HG03066 (cell line): Measurements from ENCODE around the gene ZBTB11.
A peak's percentile ranks its signal among the peaks of the same experiment; 100 is the strongest.
"Not testable (repeated sequence)": the region's sequence is repeated elsewhere in the genome, so short reads cannot be mapped to it uniquely, and the experiment has no call there.

ENCODE experiments used
- ATAC-seq: cut with Tn5 transposase; IDR thresholded peaks from one replicate; pipeline ENCODE4 v1.9.1; 2021; ENCODE audit warnings: low read depth; ENCODE audit not compliant: unreplicated experiment

ZBTB11 gene

DNA sequence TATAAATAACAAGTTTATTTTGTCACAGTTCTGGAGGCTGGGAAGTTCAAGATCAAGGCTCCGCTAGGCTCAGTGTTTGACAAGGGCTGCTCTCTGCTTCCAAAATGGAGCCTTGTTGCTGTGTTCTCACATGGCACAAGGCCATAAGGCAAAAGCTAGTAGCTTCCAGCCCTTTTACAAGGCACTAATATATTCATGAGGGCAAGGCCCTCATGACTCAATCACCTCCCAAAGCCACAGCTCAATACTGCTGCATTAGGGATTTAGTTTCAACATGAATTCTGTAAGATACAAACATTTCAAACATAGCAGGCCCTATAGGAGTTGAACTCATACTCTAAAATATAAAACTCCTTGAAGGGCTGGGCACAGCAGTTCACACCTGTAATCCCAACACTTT lies 30.2 kb downstream of the ZBTB11 start:
- ATAC-seq, result no peak

DNA sequence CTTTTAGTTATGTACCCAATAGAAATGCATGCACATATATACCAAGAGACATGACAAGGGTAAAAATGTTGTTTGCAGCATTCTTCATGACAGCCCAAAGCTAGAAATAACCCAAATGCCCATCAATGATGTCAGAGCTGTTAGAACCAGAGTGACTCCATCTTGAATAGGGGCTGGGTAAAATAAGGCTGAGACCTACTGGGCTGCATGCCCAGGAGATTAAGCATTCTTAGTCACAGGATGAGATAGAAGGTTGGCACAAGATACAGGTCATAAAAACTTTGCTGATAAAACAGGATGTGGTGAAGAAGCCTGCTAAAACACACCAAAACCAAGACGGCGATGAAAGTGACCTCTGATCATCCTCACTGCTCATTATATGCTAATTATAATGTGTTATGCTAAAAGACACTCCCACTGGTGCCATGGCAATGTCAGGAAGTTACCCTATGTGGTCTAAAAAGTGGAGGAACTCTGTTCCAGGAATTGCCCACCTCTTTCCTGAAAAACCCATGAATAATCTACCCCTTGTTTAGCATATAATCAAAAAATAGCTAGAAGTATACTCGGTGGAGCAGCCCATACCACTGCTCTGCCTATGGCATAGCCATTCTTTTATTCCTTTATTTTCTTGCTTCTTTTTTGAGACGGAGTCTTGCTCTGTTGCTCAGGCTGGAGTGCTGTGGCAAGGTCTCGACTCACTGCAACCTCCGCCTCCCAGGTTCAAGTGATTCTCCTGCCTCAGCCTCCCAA lies 32.9 kb downstream of the ZBTB11 start:
- ATAC-seq, result no peak

- no peak for ATAC-seq
Observed at GRCh38 chr3:101643009-101643844, 33.7 kb downstream of the ZBTB11 start.

GRCh38 chr3:101642441-101642840 lies 34.5 kb downstream of the ZBTB11 start:
- ATAC-seq, result no peak

- not testable (repeated sequence) for ATAC-seq
Observed at GRCh38 chr3:101641397-101642115, 35.4 kb downstream of the ZBTB11 start.

DNA sequence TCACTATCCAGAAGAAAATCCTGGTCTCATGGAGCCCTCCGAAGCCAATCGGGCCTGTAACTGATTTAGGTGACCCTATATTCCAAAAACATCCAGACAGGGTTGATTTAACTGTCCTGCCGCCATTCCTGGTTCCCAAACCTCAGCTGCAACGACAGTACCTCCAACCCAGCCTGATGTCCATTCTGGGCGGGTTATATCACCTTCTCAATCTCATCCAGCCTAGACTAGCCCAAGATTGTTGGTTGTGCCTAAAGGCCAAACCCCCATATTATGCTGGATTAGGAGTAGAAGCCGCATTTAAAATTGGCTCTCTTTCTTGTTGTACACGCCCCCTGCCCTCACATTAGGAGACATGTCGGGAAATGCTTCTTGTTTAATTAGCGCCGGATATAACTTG lies 36.7 kb downstream of the ZBTB11 start:
- ATAC-seq, result no peak

- ATAC-seq, result no peak
Observed at GRCh38 chr3:101639280-101639963, 37.5 kb downstream of the ZBTB11 start.

DNA sequence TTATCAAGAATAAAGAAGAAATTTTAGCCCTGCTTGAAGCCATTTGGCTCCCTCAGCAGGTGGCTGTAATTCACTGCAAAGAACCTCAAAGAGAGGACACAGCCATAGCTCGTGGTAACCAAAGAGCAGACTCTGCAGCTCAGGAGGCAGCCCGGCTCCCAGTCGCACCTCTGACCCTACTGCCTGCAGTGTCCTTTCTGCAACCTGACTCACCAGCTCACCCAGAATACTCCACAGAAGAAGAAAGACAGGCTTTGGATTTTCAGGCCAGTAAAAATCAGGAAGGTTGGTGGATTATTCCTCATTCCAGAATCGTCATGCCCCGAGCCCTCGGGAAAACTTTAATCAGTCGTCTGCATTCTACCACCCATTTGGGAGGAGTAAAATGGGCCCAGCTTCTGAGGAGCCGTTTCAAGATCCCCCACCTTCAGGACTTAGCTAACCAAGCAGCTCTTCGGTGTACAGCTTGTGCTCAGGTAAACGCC lies 38.6 kb downstream of the ZBTB11 start:
- ATAC-seq, result no peak

DNA sequence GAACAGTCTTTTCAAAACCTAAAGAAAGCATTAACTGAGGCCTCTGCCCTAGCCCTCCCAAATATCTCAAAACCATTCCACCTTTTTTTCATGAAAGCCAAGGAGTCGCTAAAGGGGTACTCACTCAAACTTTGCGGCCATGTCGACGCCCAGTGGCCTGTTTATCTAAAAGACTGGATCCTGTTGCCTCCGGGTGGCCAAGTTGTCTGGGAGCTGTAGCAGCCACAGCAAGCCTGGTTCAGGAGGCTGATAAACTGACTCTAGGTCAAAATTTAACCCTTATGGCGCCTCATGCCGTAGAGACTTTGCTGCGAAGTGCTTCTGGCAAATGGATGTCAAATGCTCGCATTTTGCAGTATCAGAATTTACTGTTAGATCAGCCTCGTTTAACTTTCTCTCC lies 39.5 kb downstream of the ZBTB11 start:
- ATAC-seq, result no peak

- peak; percentile 92 for ATAC-seq
Observed at GRCh38 chr3:101635954-101636798, 40.8 kb downstream of the ZBTB11 start.

- ATAC-seq, result no peak
Observed at GRCh38 chr3:101635345-101635744, 41.6 kb downstream of the ZBTB11 start.

GRCh38 chr3:101634591-101635196 lies 42.2 kb downstream of the ZBTB11 start:
- no peak for ATAC-seq

- no peak for ATAC-seq
Observed at GRCh38 chr3:101633186-101633585, 43.7 kb downstream of the ZBTB11 start.

DNA sequence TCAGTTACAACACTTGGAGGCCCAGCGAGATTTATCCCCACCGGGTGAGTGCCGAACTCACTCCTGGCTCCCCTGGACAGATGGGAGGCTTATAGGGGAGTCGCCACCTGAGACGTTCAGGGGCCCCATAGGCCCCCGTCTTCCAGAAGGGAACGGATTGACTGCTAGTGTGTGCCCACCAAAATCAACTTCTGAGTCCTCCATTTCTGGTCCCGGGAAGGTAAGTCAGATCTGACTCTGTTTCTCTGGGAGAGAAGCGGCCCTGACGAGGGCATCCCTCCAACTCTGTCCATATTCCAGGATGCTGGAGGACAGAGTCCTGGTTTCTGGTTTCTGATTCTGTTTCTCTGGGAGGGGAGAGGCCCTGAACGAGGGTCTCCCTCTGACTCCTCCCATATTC lies 44.3 kb downstream of the ZBTB11 start:
- no peak for ATAC-seq

- not testable (repeated sequence) for ATAC-seq
Observed at GRCh38 chr3:101631959-101632358, 45.0 kb downstream of the ZBTB11 start.

GRCh38 chr3:101631098-101631796 lies 45.7 kb downstream of the ZBTB11 start:
- ATAC-seq, result no peak

DNA sequence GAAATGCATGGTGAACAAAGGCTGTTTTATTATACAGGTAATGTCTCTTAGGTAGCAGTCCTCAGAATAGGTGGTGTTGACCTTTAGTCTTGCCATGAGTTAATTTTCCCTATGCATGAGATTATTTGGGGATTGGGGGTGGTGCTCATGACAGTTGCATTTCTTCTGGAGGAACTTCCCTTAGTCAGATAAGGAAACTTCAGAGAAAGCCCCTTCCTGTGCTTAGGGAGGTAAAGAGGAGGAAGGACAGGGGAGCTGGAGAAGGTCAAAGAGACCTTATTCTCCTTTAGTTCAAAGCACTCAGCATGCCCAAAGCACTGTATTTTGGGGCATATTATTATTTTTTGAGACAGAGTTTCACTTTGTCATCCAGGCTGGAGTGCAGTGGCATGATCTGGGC lies 47.7 kb downstream of the ZBTB11 start:
- no peak for ATAC-seq

- ATAC-seq, result no peak
Observed at GRCh38 chr3:101625879-101626278, 51.1 kb downstream of the ZBTB11 start.

DNA sequence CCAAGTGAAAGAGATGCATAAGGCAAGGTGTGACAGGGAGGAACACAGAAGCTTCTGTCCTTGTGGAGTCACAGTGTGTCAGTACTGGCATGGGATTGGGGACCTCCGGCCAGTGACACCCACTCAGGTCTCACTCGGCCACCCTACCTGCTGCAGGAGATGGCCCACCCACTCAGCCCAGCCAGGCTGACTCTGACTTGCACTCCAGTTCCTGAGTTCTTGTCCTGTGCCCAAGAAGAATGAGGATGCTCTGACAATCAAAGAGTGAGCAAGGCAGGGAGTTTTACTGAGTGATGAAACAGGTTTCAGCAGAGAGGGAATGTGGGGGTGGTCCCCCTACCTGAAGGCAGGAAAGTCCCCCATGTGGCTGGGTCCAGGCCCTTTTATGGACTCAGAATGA lies 52.1 kb downstream of the ZBTB11 start:
- no peak for ATAC-seq
